T-helper 1 cell treated with Interleukin-12 subunit alpha and Interleukin-12 subunit beta and Interleukin-4 antibody, amounts not matched to agents 30 ng/mL and 1 ng/mL, for 36 hours (primary cell): Measurements from ENCODE around the gene KCTD16. TPM values are rescaled to one million over a fixed set of nuclear protein-coding genes. Genes with fewer than 3 reads are reported as not detected.

Source experiments
- intact Hi-C: fragments of 100-400 bp; cut with micrococcal nuclease; formaldehyde crosslinking; loops from one replicate; pipeline ENCODE4 v1.15.1; 2024
- total RNA-seq: library from RNA; stranded (reverse); gene quantifications from 2 replicates; pipeline ENCODE4 v1.2.3, GENCODE V29; 2022

Gene KCTD16
- total RNA-seq, 1 donor from 2014 or later: not detected

DNA sequence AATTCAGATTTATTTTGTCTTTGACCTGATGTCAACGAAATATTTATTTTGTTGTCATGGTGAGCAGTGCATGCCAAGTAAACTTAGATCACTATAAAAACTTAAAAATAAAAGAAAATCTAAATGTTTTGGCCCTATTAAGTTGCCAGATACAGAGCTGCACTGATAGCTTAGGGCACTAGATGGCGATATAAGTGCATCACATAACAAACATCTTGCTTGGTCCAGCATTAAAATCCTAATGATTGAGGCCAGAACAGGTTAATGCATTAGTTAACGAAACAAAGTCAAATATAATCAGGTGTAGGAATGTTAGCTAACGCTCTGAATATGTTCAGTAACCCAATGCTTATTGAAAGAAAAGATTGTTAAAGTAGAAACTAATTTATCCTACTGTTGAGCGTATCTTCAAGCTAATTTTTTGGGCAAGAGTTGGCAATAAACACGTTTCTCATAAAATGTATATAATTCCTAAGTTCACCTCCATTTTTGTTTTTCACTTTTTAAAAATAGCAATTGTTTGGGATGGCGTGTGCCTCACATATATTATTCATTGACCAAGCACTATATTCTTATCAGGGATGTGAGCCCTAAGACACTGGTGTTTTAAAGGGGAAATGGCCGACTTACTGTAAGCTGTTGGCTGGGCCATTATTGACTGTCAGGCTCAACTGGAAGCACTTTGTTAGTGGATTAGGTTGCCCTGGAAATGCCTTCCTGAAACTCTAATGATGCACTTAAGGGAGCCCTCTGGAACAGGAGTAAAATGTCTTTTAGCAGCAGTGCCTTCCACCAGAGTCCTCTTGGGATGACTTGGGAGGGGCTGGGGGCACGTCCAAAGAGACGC lies 33.3 kb downstream of the KCTD16 start:
- intact Hi-C loops: loop anchor here (1.0 to 10.0 kb wide), 6 partner anchors 1035 to 1927 kb away; no protein-coding TSS in a partner anchor

DNA sequence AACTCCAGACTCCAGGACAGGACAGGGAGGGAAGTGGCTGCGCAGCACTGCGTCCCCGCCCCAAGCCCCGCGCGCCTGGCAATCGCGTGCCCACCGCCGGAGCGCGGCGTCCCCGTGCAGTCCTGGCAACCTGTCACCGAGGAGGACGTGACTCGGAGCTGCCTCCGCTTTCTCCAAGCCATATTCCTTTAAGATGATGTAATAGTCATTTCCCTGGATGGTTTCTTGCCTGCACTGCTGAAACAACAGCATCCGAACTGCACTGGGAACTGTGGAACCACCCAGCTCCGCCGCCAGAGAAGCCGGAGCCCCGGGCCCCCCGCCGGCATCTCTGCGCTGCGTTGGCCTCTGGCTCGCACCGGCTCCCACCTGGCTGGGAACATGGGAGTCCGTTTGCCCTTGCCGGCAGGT lies 34.5 kb downstream of the KCTD16 start:
- intact Hi-C loops: loop anchor here (2.0 to 10.0 kb wide), 2 partner anchors 1034 to 1850 kb away; no protein-coding TSS in a partner anchor

DNA sequence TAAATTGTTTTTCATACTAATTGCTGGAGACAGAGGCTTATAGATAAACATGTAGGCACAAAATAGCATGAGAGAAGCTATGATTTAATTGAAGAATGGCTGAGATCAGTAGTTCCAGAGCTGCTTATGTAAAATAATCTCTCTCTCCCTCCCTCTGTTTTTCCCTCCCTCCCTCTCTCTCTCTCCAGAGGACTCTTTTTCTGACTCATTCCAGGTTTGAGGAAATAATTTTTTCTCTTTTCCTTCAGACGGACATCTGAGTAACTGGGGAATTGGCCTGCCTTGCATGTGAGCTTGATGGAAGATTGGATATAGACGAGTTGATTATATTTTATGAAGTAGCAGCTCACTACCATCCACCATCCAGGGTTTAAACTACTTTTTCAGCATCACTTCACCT lies 35.5 kb downstream of the KCTD16 start:
- intact Hi-C loops: loop anchor here (10.0 kb wide), 1 partner anchor 1849 kb away; no protein-coding TSS in a partner anchor

- intact Hi-C loops: loop anchor here (10.0 kb wide), 1 partner anchor 1847 kb away; no protein-coding TSS in a partner anchor
Measured at GRCh38 chr5:144207875-144208444, 37.3 kb downstream of the KCTD16 start.

DNA sequence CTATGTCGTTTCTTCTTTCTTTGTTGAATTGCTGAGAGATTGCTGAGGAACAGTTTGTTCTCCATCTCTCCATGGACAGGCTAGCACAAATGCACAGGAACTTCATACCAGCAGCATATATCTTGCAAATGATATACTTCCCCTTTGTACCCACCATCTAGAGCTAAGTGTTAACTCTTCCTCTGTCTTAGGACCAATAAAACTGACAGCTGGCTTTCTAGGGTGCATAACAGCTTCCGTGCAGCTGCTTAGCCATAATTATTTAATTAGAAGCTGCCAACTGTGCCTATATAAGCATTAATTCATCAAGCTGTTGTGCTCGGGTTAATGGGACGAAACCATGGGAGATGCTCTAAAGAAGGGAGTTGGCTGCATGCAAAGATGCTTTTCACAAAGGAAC lies 38.7 kb downstream of the KCTD16 start:
- intact Hi-C loops: loop anchor here (10.0 kb wide), 1 partner anchor 1845 kb away; no protein-coding TSS in a partner anchor

DNA sequence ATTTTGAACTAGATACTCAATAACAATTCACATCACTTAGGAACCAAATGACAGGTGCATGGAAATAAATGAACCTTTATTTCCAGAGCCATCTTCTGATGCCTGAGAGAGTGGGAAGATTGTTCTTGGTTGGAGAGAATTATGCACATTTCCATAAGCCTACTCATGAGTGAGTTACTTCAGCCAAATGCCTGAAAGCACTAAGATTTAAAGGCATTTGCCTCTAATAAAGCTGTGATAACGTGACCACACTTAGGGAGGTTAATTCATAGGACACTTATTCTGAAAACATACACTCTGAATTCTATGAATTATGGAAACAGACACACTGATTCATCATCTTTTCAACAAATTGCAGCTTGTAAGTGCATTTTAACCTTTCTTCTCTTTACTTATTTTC lies 40.0 kb downstream of the KCTD16 start:
- intact Hi-C loops: no loop called here

- intact Hi-C loops: no loop called here
Measured at GRCh38 chr5:144219869-144220268, 49.2 kb downstream of the KCTD16 start.

DNA sequence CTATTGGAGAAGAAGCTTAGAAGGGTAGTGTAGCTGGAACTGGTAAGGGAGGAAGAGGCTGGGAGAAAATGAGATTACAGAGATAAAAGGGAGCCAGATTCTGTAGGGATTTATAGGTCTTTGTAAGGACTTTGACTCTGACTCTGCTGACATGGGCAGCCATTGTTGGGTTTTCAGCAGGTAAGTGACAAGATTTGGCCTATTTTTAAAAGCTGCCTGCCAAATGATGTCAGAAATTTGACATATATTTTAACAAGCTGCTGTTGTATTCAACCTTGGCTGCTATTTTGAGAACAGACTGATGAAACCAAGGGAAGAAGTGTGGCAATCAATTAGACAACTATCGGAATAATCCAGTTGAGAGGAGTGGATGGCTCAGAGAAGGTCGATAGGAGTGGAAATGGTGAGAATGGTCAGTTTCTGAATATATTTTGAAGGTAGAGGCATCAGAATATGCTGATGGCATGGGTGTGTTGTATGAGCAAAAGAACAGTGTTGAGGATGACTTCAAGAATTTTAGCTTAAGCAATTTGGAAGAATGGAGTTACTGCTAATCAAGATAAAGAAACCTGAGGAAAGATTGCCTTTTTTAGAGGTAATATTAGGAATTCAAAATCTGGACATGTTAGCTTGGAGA lies 56.8 kb downstream of the KCTD16 start:
- intact Hi-C loops: no loop called here

DNA sequence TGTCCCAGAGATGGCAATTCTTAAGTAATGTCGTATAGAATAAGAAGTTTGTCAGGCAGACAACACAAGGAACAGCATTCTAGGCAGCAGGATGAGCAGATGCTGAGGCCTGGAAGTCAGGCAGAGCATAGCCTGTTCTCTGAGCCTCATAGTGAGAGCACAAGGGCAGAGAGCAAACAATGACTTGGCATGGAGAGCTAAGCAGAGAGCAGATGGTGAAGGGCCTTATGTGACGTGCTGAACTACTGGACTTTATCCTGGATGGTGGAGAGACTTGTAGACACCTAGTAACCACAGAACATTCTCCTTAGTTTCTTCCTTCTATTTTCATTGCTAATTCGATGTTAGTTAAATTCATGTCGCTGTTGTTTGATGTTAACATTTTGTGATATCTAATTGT lies 60.1 kb downstream of the KCTD16 start:
- intact Hi-C loops: no loop called here

DNA sequence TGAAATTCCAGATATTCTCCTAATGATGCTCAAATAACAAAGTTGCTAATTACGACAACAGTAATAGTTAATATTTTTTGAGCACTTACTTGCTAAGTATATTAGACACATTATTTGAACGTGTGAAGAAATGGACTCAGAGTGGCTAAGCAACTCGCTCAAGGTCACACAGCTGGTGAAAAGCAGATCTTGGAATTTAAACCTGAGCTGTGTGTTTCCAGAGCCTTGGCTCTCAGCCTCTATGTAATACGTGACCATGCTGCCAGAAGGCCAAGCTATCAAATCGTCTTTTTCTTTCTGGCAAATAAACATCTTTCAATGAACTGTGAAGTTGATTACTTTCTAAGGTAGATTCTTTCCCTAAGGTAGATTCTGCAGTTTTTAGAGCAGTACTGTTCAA lies 61.6 kb downstream of the KCTD16 start:
- intact Hi-C loops: no loop called here

DNA sequence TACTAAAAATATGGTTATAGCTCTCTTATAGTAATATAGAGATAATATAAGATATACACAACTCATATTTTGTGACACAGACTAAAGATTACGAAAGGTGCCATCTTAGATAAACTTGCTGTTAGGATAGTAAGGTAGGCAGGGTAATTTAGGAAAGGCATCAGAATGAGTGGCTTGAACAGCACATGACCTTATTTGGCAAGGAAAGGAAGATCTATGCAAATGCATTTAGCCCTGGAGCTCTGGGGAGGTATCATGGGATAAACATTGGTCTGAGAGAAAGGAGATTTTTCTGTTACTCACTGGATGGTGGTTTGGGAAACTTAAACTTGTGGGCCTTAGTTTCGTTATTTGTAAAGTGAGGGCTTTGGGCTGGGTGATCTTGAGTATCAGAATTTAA lies 65.8 kb downstream of the KCTD16 start:
- intact Hi-C loops: no loop called here

DNA sequence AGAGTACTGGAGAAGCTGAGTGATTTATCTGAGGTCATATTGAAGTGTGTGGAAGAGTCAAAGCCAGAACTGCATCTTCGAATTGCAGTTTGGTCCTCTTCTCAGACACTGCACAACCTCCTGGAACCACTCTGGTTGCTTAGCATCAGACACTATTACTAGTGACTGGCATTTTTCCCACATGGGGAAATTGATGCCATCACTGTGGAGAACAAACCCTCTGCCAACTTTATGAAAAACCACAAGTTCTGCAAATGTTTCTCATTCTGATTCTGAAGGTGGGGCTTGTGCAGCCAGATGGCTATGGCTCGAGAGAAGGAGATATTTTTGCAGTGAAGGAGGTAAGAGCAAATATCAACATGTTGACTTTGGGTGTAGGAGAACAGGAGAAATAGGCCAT lies 67.2 kb downstream of the KCTD16 start:
- intact Hi-C loops: no loop called here

DNA sequence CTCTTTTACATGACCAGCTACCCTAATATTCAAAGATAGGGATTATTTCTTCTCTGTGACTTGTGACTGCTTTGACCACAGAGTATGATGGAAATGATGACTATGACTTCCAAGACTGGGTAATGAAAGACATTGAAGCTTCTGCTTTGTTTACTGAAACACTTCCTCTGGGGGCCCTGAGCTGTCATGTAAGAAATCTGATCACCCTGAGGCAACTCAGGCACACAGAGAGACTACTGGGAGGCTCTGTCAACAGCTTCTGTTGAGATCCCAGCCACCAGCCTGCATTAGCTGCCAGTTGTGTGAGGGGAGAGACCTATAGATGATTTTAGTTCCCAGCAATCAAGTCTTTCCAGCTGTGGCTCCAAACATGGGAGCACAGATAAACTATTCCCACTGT lies 76.5 kb downstream of the KCTD16 start:
- intact Hi-C loops: no loop called here

DNA sequence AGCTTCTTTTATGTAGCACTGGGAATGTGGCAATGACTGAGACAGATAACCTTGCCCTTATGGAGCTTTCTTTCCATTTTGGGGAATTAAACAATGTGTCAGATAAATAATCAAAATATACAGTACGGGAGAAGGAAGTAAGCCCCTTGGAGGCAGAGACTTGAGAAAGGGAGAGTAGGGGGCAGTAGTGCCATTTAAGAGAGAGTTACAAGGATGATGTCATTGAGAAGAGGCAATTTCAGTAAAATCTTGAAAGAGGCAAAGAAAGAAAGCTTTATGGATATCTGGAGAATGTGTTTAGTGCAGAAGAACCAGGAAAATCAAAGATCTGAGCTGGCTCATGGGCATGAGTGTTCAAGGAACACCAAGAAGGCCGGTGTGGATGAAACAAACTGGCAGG lies 77.3 kb downstream of the KCTD16 start:
- intact Hi-C loops: no loop called here

- intact Hi-C loops: no loop called here
Measured at GRCh38 chr5:144249755-144250464, 79.2 kb downstream of the KCTD16 start.

DNA sequence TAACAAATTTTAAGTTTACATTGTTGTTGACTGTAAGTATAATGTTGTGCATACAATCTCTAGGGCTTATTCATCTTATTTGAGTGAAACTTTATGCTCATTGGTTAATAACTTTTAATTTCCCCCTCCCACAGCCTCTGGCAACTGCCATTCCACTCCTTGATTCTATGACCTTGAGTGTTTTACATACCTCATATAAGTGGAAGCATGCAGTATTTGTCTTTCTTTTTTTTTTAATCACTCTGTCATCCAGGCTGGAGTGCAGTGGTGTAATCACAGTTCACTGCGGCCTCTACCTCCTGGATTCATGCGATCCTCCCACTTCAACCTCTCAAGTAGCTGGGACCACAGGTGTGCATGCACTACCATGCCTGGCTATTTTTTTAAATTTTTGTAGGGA lies 83.9 kb downstream of the KCTD16 start:
- intact Hi-C loops: no loop called here

DNA sequence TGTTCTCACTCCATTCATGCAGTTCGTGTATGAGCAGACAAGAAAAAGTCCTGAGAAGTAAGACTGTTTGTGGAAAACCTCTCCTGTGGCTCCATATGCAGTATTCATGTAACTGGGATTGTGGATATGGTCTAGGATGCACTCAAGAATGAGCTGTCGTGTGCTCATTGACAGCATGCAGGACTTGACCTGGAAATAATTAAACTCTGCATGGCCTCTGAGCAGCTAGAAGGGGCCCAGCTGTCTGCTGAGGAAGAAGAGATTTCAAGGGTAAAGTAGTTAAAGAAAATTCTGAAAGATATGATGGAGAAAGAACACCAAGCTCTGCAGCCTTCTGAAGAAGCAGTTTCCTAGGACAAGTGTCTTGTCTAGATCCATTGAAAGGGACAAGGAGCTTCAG lies 89.4 kb downstream of the KCTD16 start:
- intact Hi-C loops: no loop called here

DNA sequence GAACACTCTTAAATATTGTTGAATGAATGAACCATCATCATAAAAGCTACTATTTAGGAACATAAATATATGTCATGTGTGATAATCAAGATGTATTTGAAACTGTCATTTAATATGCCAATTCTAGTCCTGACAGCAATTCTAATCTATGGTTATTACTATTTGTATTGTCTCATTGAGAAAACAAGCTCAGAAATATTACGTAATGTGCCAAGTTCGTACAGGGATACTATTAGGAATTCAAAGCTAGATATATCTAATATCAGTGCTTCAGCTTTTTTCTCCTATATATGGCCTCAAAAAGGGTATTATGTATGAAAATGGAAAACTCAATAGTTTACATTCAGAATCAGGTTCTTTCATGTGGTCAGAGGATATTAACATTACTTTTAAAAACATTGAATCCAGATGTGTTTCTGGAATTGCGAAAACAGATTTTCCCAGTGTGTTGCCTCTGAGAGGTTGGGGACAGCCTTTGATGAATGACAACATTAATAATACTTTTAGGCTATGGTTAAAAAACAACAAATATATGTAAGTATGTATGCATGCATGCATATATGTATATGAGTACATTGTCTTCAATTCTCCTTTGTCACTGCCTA lies 95.1 kb downstream of the KCTD16 start:
- intact Hi-C loops: no loop called here

DNA sequence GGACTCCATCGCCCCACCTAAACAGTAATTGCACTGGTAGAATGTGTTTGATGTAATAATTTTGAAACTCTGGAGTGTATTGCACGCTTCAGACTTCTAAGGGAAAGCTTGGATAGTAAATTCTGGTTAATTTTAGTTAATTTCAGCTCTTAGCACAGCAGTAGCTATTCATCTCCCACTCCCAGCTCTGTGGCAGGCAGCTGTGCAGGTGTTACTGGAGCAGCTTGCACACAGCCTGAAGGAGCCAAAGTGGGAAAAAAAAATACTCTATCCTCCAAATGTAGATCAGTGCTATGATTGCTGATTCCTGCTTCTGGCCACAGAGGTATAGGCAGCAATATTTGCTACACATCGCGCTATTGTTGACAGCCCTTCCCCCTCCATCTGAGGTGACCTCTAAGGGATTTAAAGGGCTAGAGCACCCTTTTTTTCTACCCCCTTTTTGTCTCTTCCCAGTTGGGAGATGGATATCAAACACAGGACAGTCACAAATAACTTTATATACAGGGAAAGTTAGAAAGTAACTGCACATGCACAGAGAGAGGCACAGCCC lies 97.4 kb downstream of the KCTD16 start:
- intact Hi-C loops: no loop called here

GRCh38 chr5:144273232-144274027 lies 102.8 kb downstream of the KCTD16 start:
- intact Hi-C loops: no loop called here
